RPMI7951 (cell line): ENCODE measurements around the gene CC2D1B. TPM values are rescaled to one million over a fixed set of nuclear protein-coding genes. Genes with fewer than 3 reads are reported as not detected.

ENCODE experiments used
- DNase-seq: peaks from one replicate; pipeline ENCODE4 v3.0.0-alpha.2; 2012; ENCODE audit warnings: low read depth
- total RNA-seq: library from RNA; depleted of rRNA; stranded (reverse); fragments of >200 nt; shearing (Covaris generic); gene quantifications from 2 replicates; pipeline ENCODE4 v1.2.3, GENCODE V29; 2014

The CC2D1B gene
- total RNA-seq, 1 experiment from 2014 or later, result 18.3 TPM

- DNase-seq, result no peak
Measured at GRCh38 chr1:52359676-52360594, 6.1 kb downstream of the CC2D1B start.

DNA sequence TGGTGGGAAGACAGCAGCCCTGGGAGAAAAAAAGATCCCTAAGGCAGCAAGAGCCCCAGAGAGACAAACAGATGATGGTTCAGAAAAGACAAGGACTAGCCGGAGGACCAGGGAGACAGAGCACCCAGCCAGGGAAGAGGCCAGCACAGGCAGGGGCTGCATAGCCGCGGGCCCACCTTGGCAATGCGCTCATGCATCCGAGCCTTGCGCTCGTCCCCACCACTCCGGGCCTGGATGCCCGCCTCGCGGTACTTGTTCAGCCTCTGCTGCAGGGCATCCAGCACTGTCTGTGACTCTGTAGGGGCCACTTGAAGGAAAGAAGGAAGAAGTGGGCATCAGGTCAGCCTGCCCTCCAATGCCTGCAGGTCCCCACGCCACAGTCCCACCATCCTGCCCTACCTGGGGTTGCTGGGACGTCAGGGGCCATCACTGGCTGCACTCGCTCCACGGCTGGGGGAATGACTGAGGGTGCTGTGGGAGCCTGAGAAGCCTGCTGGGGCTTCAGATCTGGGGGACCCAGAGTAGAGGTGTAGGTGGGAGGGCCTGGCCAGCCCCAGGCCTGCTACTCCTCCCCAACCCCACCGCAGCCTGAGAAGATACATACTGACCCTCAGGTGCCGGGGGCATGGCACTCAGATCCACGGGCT lies 7.0 kb downstream of the CC2D1B start:
- no peak for DNase-seq

- DNase-seq, result no peak
Measured at GRCh38 chr1:52357397-52357796, 8.6 kb downstream of the CC2D1B start.

- DNase-seq, result no peak
Measured at GRCh38 chr1:52356818-52357355, 9.1 kb downstream of the CC2D1B start.

GRCh38 chr1:52355847-52356505 lies 10.0 kb downstream of the CC2D1B start:
- DNase-seq, result no peak

- no peak for DNase-seq
Measured at GRCh38 chr1:52355436-52355835, 10.6 kb downstream of the CC2D1B start.

DNA sequence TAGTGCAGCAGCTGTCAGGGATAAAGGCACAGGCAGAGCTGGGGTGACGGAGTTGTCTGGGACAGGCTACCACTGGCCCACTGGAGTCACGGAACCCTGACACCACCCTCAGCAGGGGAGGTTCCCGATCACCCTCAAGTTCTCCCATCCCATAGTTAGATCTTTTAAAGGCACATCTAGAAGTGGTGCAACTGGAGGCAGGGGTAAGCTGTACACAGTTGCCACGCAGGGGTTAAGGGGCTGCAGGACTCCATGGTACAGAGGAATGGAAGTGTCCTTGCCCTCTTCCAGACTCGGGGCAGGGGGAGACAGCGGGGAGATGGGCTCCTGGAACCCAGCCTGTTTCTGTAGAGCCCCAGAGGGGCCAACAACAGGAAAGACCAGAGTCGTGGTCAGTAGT lies 13.3 kb downstream of the CC2D1B start:
- no peak for DNase-seq

GRCh38 chr1:52348704-52349300 lies 17.2 kb downstream of the CC2D1B start:
- DNase-seq, result no peak

- DNase-seq, result no peak
Measured at GRCh38 chr1:52346653-52347052, 19.4 kb downstream of the CC2D1B start.

DNA sequence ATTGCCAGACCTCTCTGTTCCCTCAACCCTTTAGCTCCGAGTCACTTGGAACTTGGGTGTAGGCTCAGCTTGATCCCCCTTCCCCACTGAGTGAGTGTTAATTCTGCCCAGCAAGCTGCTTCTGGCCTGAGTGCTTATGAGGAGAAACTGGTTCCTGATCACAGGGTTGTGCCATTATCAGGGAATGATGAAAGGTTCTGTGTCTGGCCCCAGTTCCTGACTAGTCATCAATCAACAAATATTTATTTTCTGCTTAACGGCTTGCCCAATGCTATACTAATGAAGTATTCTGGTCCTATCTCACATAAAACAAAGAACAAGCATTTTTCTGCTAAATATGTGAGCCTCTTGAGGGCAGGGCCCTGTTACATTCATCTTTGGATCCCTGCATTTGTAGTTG lies 20.8 kb downstream of the CC2D1B start:
- no peak for DNase-seq

DNA sequence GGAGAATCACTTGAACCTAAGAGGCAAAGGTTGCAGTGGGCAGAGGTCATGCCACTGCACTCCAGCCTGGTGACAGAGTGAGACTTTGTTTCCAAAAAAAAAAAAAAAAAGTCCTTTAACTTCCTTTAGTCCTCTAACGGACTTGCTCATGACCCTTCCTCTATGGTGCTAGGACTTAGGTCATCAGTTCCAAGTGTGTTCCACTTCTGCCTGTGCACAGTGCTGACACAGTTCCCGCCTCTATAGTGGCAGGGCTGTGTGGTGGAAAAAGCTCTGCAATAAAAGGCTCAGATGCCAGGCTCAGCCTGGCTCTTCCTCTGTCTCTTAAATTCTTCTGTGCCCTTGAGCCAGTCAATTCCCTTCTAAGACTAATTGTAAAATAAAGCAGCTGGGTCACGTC lies 22.0 kb downstream of the CC2D1B start:
- DNase-seq, result no peak

DNA sequence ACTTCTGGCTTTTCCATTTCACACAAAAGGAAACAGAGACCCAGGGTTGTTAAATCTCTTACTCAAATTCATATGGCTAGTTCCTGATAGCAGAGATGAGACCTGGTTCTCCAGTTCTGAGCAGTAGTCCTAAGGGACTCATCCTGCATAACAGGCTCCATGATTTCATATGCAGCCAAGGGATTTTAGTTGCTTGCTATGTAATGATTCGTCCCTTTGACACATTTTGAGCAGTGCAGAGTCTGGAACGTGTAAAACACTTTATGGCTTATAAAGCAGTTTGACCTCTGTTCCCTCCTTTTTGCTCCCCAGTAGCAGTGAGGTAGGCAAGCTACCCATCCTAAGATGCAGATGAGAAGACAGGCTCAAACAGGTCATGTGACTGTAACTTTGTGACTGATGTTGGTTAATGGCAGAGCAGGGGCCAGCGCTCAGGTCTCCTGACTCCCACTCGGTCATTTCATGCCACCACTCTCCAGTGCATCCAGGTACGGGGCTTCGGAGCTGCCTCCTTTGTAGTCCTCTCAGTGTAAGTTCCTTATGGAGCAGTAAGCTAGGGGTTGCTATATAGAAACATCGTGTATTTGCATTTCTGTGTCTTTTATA lies 24.2 kb downstream of the CC2D1B start:
- DNase-seq, result no peak

DNA sequence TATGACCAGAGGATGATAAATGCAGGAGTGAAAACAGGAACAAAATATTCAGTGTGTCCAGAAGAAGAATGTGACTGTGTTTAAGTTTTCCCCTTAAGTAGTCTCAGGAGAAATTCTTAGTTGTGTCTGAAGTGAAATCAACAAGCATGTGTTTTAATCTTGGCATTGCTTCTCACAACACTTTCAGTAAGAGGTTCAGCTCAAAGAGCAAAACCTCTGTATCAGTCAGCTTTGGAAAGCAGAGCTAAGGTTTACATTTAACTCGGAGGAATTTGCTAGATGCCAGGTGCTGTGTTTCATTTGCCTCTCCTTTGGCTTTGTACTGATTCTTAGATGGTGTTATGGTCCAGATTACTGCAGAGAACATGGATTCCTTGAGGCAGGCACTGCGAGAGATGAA lies 28.6 kb downstream of the CC2D1B start:
- no peak for DNase-seq

DNA sequence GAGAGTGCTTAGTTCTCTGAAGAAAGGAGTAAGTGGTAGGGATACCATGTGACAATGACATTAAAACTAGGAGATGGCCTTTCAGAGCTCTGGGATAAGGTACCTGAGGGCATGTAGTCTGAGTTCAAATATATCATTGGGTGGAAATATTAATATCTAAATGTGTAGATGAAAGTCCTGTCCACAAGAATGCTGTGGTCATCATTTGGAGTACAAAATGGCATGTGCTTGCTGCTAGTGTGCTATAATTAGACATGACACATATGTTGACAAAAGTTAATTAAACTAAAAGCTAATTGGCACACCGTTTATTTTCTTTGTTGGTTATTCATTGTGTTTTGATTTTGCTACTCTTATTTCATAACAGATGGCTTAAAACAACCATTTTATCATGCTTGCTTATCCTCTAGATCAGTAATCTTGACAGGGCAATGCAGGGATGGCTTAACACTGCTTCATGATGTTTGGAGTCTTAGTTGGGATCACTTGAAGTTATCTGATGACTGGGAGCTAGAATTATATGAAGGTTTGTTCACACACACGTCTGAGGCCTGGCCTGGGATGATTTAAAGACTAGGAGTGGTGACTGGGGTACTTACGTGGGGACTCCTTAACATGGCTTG lies 31.0 kb downstream of the CC2D1B start:
- no peak for DNase-seq

DNA sequence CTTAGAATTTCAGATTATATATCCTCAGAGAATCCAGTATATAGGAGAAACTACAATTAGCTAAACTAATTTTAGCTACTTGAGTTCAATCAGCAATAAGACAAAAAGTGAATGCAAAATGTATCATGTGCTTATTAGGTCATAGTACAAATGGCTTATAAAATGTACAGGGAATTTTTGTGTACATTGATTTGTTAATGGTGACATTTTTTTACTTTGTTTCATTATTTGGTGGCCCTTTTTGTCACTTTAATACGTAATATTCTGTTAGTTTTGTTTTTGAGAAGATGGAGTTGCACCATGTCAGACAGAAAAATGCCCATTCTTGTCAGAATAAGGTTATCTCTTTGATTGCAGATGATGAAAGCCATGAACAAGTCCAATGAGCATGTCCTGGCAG lies 33.6 kb downstream of the CC2D1B start:
- no peak for DNase-seq

DNA sequence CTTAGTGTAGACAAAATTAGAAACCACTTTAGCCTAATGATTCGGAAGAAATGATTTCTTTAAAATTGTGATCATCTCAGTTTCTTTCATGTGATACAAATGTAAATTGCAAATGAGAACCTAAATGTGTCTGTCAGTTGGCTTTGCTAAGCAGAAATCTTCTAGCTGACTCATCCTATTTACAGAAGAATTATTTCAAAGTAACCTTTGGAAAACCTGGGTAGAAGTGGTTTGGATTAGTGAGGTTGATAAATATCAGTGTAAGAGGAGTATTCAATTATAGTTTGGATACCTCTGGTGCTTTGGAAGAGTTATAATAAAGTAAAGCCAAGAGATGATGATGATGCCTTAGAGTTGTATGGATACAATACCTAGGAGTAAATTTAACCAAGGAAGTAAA lies 37.4 kb downstream of the CC2D1B start:
- DNase-seq, result no peak

GRCh38 chr1:52325786-52326185 lies 40.2 kb downstream of the CC2D1B start:
- DNase-seq, result no peak

DNA sequence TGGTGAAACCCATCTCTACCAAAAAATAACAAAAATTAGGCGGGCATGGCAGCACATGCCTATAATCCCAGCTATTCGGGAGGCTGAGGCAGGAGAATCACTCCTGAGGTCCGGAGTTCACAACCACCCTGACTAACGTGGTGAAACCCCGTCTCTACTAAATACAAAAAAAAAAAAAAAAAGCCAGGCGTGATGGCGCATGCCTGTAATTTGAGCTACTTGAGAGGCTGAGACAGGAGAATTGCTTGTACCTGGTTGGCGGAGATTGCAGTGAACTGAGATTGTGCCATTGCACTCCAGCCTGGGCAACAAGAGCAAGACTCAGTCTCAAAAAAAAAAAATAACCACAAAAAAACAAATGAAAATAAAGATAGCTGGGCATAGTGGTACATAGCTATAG lies 42.3 kb downstream of the CC2D1B start:
- DNase-seq, result no peak

DNA sequence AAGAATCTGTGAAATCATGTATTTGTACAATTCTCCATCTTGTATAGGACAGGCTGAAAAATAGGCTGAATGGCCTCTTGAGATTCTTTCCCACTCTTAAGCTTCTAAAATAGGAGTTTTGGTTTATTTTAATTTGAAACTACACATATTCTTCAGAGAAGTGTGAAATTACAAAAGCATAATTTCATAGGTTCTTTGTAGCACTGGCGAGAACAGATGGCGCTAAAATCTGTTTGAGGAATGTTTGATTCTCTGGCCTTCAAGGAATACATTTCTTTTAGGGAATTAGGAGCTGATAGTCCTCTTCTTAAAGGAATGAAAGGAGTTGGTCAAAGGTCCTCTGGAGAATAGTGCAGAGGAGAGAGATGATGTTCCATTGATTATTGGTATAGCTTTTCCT lies 44.9 kb downstream of the CC2D1B start:
- no peak for DNase-seq

DNA sequence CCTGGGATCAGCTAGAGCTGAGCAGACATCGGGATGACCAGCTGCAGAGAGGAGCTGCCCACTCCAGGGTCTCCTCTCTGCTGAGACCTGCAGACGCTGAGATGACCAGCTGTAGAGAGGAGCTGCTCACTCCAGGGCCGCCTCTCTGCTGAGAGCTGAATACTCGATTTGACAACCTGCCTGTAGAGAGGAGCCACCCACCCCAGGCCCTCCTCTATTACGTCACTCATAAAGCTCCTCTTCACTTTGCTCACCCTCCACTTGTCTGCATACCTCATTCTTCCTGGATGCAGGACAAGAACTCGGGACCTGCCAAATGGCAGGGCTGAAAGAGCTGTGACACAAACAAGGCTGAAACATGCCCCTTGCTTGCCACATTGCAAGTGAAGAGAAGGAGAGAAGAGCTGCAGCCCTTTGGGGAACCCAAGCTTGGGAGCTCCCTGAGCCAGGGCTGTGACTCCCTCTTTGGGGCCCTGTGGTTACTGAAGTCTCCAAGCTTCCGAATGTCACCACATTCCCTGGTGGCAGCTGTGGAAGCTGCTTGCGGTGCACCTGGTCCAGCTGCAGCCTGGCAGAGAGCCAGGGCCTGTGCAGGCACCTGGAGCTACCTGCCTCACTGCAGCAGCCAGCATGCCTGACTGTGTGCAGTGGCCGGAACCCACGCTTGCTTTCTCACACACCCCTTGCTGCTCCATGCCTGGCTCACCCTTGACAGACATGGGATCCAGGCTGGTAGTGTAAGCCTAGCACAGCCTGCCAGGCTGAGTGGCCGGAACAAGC lies 59.6 kb downstream of the CC2D1B start:
- DNase-seq, result no peak
